H4 (cell line): ENCODE measurements around the gene RASA1. TPM values are rescaled to one million over a fixed set of nuclear protein-coding genes. Genes with fewer than 3 reads are reported as not detected.

ENCODE experiments used
- DNase-seq: peaks from one replicate; pipeline ENCODE4 v3.0.0-alpha.2; 2015; ENCODE audit warnings: low spot score
- total RNA-seq: library from RNA; depleted of rRNA; stranded (reverse); fragments of >200 nt; shearing (Covaris generic); gene quantifications from 2 replicates; pipeline ENCODE4 v1.2.3, GENCODE V29; 2014

RASA1 gene
- total RNA-seq, 1 experiment from 2014 or later: 26.1 TPM

GRCh38 chr5:87361031-87361445, 93.4 kb downstream of the RASA1 start:
- peak; percentile 3 for DNase-seq

GRCh38 chr5:87361536-87362213, 94.0 kb downstream of the RASA1 start:
- no peak for DNase-seq

GRCh38 chr5:87367243-87367642, 99.6 kb downstream of the RASA1 start:
- no peak for DNase-seq

- DNase-seq: no peak
Observed at GRCh38 chr5:87368601-87369000, 100.9 kb downstream of the RASA1 start.

GRCh38 chr5:87369431-87369830, 101.7 kb downstream of the RASA1 start:
- no peak for DNase-seq

- no peak for DNase-seq
Observed at GRCh38 chr5:87372705-87373104, 105.0 kb downstream of the RASA1 start.

GRCh38 chr5:87382224-87382623, 114.5 kb downstream of the RASA1 start:
- DNase-seq: no peak

GRCh38 chr5:87383216-87383615, 115.5 kb downstream of the RASA1 start:
- DNase-seq: peak; percentile 35

- no peak for DNase-seq
Observed at GRCh38 chr5:87385802-87386201, 118.1 kb downstream of the RASA1 start.

- DNase-seq: no peak
Observed at GRCh38 chr5:87388129-87388528, 120.4 kb downstream of the RASA1 start.

- no peak for DNase-seq
Observed at GRCh38 chr5:87389296-87390034, 121.8 kb downstream of the RASA1 start.

GRCh38 chr5:87390075-87390474, 122.4 kb downstream of the RASA1 start:
- no peak for DNase-seq

GRCh38 chr5:87390576-87391199, 123.0 kb downstream of the RASA1 start:
- DNase-seq: no peak

- DNase-seq: no peak
Observed at GRCh38 chr5:87392170-87392569, 124.5 kb downstream of the RASA1 start.

GRCh38 chr5:87392801-87393200, 125.1 kb downstream of the RASA1 start:
- DNase-seq: no peak

- DNase-seq: no peak
Observed at GRCh38 chr5:87393331-87393730, 125.6 kb downstream of the RASA1 start.

- DNase-seq: peak; percentile 6
Observed at GRCh38 chr5:87394411-87395165, 126.9 kb downstream of the RASA1 start.

- DNase-seq: no peak
Observed at GRCh38 chr5:87398981-87399614, 131.4 kb downstream of the RASA1 start.

- DNase-seq: no peak
Observed at GRCh38 chr5:87399720-87400119, 132.0 kb downstream of the RASA1 start.

- DNase-seq: peak; percentile 41
Observed at GRCh38 chr5:87400305-87400899, 132.7 kb downstream of the RASA1 start.

GRCh38 chr5:87401626-87402025, 133.9 kb downstream of the RASA1 start:
- DNase-seq: no peak
